Ascending aorta (tissue), 2 donors: ENCODE data around the gene SLFN5. TPM values are rescaled to one million over a fixed set of nuclear protein-coding genes. Genes with fewer than 3 reads are reported as not detected.

Experiments
- DNase-seq, 2 donors: peaks; one replicate each; pipeline ENCODE4 v3.0.0-alpha.2; 2019; ENCODE audit warnings: low spot score in 2 of 2
- H3K27ac ChIP-seq, 2 donors: fragments of 200-600 bp; sonication (generic); one replicate each; pipeline ENCODE4 v1.5.1; 2016 to 2017; ENCODE audit warnings: mild to moderate bottlenecking in 1 of 2
- H3K27me3 ChIP-seq: fragments of 200-600 bp; sonication (generic); one replicate; pipeline ENCODE4 v1.5.1; 2017
- H3K36me3 ChIP-seq, 2 donors: fragments of 200-600 bp; sonication (generic); one replicate each; pipeline ENCODE4 v1.5.1; 2016
- H3K4me1 ChIP-seq, 2 donors: fragments of 200-600 bp; sonication (generic); one replicate each; pipeline ENCODE4 v1.5.1; 2016 to 2017; ENCODE audit warnings: mild to moderate bottlenecking in 1 of 2
- H3K4me3 ChIP-seq, 2 donors: fragments of 200-600 bp; sonication (generic); one replicate each; pipeline ENCODE4 v1.5.1; 2016 to 2017; ENCODE audit warnings: mild to moderate bottlenecking in 1 of 2
- H3K9me3 ChIP-seq, 2 donors: fragments of 200-600 bp; sonication (generic); one replicate each; pipeline ENCODE4 v1.5.1; 2016
- CTCF ChIP-seq, 3 experiments: fragments of 200-600 bp in 2 of 3; fragments of 450-650 bp in 1 of 3; sonication (generic) in 2 of 3; IDR thresholded peaks; one replicate each; pipeline ENCODE4 v1.5.1; 2016 to 2019; ENCODE audit warnings: antibody characterized with exemption in 3 of 3, mild to moderate bottlenecking in 1 of 3, moderate library complexity in 1 of 3
- intact Hi-C: fragments of 100-400 bp; cut with DNase I; formaldehyde crosslinking; loops from one replicate; pipeline ENCODE4 v1.15.1; 2023
- total RNA-seq: library from RNA; depleted of rRNA; stranded (reverse); fragments of >200 nt; gene quantifications from one replicate; pipeline ENCODE4 v1.1.0, GENCODE V29; 2016

The SLFN5 gene
- total RNA-seq, 1 donor from 2014 or later, result 13.0 TPM

DNA sequence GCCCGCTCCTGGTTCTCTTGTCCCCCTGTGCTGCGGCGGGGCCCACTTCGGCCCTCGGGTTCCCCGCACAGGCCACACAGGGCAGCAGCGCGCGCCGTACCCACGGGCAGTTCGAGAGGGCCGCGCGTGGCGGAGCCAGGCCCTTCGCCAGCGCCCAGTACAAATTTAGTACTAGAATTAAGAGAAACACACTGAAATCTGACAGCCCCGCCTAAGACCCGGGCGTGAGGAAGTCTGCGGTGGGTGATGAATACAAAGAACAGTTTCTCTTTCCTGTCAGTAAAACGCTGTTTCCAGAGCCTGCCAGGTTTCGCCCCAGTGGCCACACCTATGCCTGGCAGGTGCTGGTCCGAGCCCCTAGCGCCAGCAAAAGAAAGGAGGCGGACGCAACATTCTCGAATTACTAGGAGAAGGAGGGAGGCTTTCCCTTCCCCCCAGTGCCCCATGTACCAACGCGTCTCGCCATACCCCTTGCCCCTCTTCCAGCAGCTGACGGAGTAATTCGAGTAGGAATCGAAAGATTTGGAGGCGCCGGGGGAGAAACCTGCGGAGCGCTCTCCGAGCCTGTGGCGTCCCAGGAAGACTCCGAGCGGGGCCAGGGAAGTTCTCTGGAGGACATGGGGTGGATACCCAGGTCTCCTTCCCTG is 591 bp upstream of the SLFN5 start:
- DNase-seq, result peak; percentile 40 to 81
- Histone ChIP-seq H3K36me3 (peaks cover 0 to 1% of the 10 kb centered on the region in 2 donors), H3K27ac (peak overlapping the region; percentile 96 to 97), H3K4me3 (peak overlapping the region; percentile 74 to 85), H3K27me3 (no peaks in the 10 kb centered on the region), H3K4me1 (peaks cover 9 to 26% of the 10 kb centered on the region in 2 donors), H3K9me3 (no peaks in the 10 kb centered on the region)
- intact Hi-C loops, result loop anchor here (2.0 to 5.0 kb wide), 6 partner anchors 70 to 990 kb away; partner anchors contain the start of genes SLFN11, SLFN12 and TAF15
- TF ChIP-seq CTCF (IDR thresholded peaks at IDR 0.05), result peak in 2 of 3 experiments; percentile 18 to 24

GRCh38 chr17:35243561-35244340 is 879 bp downstream of the SLFN5 start:
- H3K9me3 ChIP-seq, result no peaks in the 10 kb centered on the region
- intact Hi-C loops, result loop anchor here (1.0 to 5.0 kb wide), 8 partner anchors 11 to 991 kb away; partner anchors contain the start of genes CCT6B, SLFN11, SLFN12 and TAF15
- DNase-seq, result peak; percentile 48 to 83
- peak overlapping the region; percentile 96 to 97 for H3K27ac ChIP-seq
- H3K4me1 ChIP-seq, result peaks cover 9 to 26% of the 10 kb centered on the region in 2 donors
- no peaks in the 10 kb centered on the region for H3K27me3 ChIP-seq
- H3K4me3 ChIP-seq, result peak overlapping the region; percentile 74 to 85
- H3K36me3 ChIP-seq, result peaks cover 0 to 5% of the 10 kb centered on the region in 2 donors
- no peak for TF ChIP-seq CTCF (IDR thresholded peaks at IDR 0.05)

- Histone ChIP-seq H3K27me3 (no peaks in the 10 kb centered on the region), H3K36me3 (peaks cover 0 to 5% of the 10 kb centered on the region in 2 donors), H3K27ac (peak overlapping the region; percentile 96 to 97), H3K9me3 (no peaks in the 10 kb centered on the region), H3K4me3 (peak overlapping the region; percentile 74 to 85), H3K4me1 (peaks cover 9 to 26% of the 10 kb centered on the region in 2 donors)
- DNase-seq, result peak; percentile 73 to 91
- intact Hi-C loops, result loop anchor here (2.0 to 5.0 kb wide), 6 partner anchors 68 to 992 kb away; partner anchors contain the start of genes CCT6B, SLFN12, TAF15 and ZNF830
- TF ChIP-seq CTCF (IDR thresholded peaks at IDR 0.05), result no peak
Observed at GRCh38 chr17:35244341-35245195, 1.7 kb downstream of the SLFN5 start.

- intact Hi-C loops, result loop anchor here (2.0 kb wide), 1 partner anchor 284 kb away; the partner anchor contains the start of genes CCT6B and ZNF830
- no peak for DNase-seq
- Histone ChIP-seq H3K9me3 (no peaks in the 10 kb centered on the region), H3K27ac (peak overlapping the region; percentile 96 to 97), H3K4me3 (peak overlapping the region; percentile 74 to 85), H3K27me3 (no peaks in the 10 kb centered on the region), H3K36me3 (peaks cover 0 to 5% of the 10 kb centered on the region in 2 donors), H3K4me1 (peaks cover 9 to 26% of the 10 kb centered on the region in 2 donors)
- no peak for TF ChIP-seq CTCF (IDR thresholded peaks at IDR 0.05)
Observed at GRCh38 chr17:35245196-35245486, 2.3 kb downstream of the SLFN5 start.

- intact Hi-C loops, result no loop called here
- Histone ChIP-seq H3K27me3 (no peaks in the 10 kb centered on the region), H3K4me1 (peaks cover 3 to 11% of the 10 kb centered on the region in 2 donors), H3K27ac (peak overlapping the region in 1 of 2 donors; percentile 33), H3K4me3 (no peak overlapping the region), H3K9me3 (no peaks in the 10 kb centered on the region), H3K36me3 (peaks cover 0 to under 1% of the 10 kb centered on the region in 2 donors)
- no peak for TF ChIP-seq CTCF (IDR thresholded peaks at IDR 0.05)
- no peak for DNase-seq
Observed at GRCh38 chr17:35252651-35253050, 9.8 kb downstream of the SLFN5 start.
